Omental fat pad (tissue), 4 donors: ENCODE measurements around the gene ATP5F1B. TPM values are rescaled to one million over a fixed set of nuclear protein-coding genes. Genes with fewer than 3 reads are reported as not detected.

Source experiments
- ATAC-seq: fragments of 150-250 bp; one replicate; pipeline ENCODE4 v1.9.1; 2016; ENCODE audit warnings: mild to moderate bottlenecking, moderate library complexity; ENCODE audit not compliant: low FRiP score
- DNase-seq: peaks from one replicate; pipeline ENCODE4 v3.0.0-alpha.2; 2019; ENCODE audit warnings: low spot score
- CTCF ChIP-seq, 3 donors: fragments of 450-650 bp; IDR thresholded peaks; one replicate each; pipeline ENCODE4 v1.5.1; 2016 to 2017; ENCODE audit warnings: antibody characterized with exemption in 3 of 3, mild to moderate bottlenecking in 3 of 3, moderate library complexity in 2 of 3
- total RNA-seq, 4 donors: library from RNA; depleted of rRNA; stranded (reverse); fragments of >200 nt; gene quantifications; one replicate each; pipeline ENCODE4 v1.1.0, GENCODE V29; 2016

ATP5F1B gene
- total RNA-seq, 4 donors from 2014 or later = 368 to 495 (median 458) TPM

GRCh38 chr12:56628671-56629458 is 16.9 kb downstream of the ATP5F1B start:
- DNase-seq = peak; percentile 62
- no peak for ATAC-seq
- TF ChIP-seq CTCF (IDR thresholded peaks at IDR 0.05) = no peak

- TF ChIP-seq CTCF (IDR thresholded peaks at IDR 0.05) = no peak
- ATAC-seq (no peak), DNase-seq (no peak)
Measured at GRCh38 chr12:56626701-56627100, 19.1 kb downstream of the ATP5F1B start.

- ATAC-seq = no peak
- TF ChIP-seq CTCF (IDR thresholded peaks at IDR 0.05) = no peak
- DNase-seq = no peak
Measured at GRCh38 chr12:56622535-56622934, 23.2 kb downstream of the ATP5F1B start.

GRCh38 chr12:56616925-56617324 is 28.9 kb downstream of the ATP5F1B start:
- no peak for DNase-seq
- no peak for TF ChIP-seq CTCF (IDR thresholded peaks at IDR 0.05)
- ATAC-seq = no peak

- ATAC-seq (no peak), DNase-seq (no peak)
- no peak for TF ChIP-seq CTCF (IDR thresholded peaks at IDR 0.05)
Measured at GRCh38 chr12:56616244-56616643, 29.5 kb downstream of the ATP5F1B start.

- DNase-seq = no peak
- ATAC-seq = no peak
- no peak for TF ChIP-seq CTCF (IDR thresholded peaks at IDR 0.05)
Measured at GRCh38 chr12:56614627-56615026, 31.2 kb downstream of the ATP5F1B start.

GRCh38 chr12:56604355-56604754 is 41.4 kb downstream of the ATP5F1B start:
- DNase-seq = no peak
- no peak for TF ChIP-seq CTCF (IDR thresholded peaks at IDR 0.05)
- no peak for ATAC-seq
